Natural killer cell (primary cell): ENCODE measurements around the gene MPZL3. TPM values are rescaled to one million over a fixed set of nuclear protein-coding genes. Genes with fewer than 3 reads are reported as not detected.

Experiments used
- ATAC-seq, 3 donors: fragments of 150-1000 bp in 2 of 3; fragments of 200-7000 bp in 1 of 3; cut with Tn5 transposase; 1 replicate in 1 of 3; 2 replicates in 2 of 3; pipeline ENCODE4 v1.10.0; 2021; ENCODE audit warnings: mild to moderate bottlenecking in 2 of 3, moderate library complexity in 2 of 3
- DNase-seq, 2 donors: peaks; one replicate each; pipeline versions ENCODE4 v3.0.0 to v3.0.0-alpha.2; 2013 to 2021; ENCODE audit warnings: mixed read lengths in 1 of 2
- H3K27ac ChIP-seq: one replicate; pipeline ENCODE4 v1.5.1; 2013; ENCODE audit warnings: mild to moderate bottlenecking, low read length
- H3K27me3 ChIP-seq: one replicate; pipeline ENCODE4 v1.6.1; 2013; ENCODE audit warnings: low read length; ENCODE audit not compliant: control insufficient read depth, insufficient read depth
- H3K36me3 ChIP-seq: one replicate; pipeline ENCODE4 v1.6.1; 2013; ENCODE audit warnings: low read length; ENCODE audit not compliant: control insufficient read depth, insufficient read depth
- H3K4me1 ChIP-seq: one replicate; pipeline ENCODE4 v1.6.1; 2013; ENCODE audit warnings: low read length; ENCODE audit not compliant: control insufficient read depth, insufficient read depth
- H3K4me3 ChIP-seq: one replicate; pipeline ENCODE4 v1.5.1; 2013; ENCODE audit warnings: low read length
- H3K9me3 ChIP-seq: one replicate; pipeline ENCODE4 v1.6.1; 2013; ENCODE audit warnings: low read length; ENCODE audit not compliant: control insufficient read depth, insufficient read depth
- H3K27ac Mint-ChIP-seq, 2 donors: one replicate each; pipeline ENCODE4 v1.8.0; 2022; ENCODE audit warnings: mild to moderate bottlenecking in 2 of 2, mixed read lengths in 2 of 2, moderate library complexity in 1 of 2
- H3K27me3 Mint-ChIP-seq, 2 donors: one replicate each; pipeline ENCODE4 v1.8.0; 2022; ENCODE audit warnings: low read depth in 2 of 2, mixed read lengths in 2 of 2
- H3K36me3 Mint-ChIP-seq: one replicate; pipeline ENCODE4 v1.8.0; 2022; ENCODE audit warnings: mixed read lengths
- H3K4me1 Mint-ChIP-seq, 2 donors: one replicate each; pipeline ENCODE4 v1.8.0; 2022; ENCODE audit warnings: mixed read lengths in 2 of 2
- H3K4me3 Mint-ChIP-seq: one replicate; pipeline ENCODE4 v1.8.0; 2022; ENCODE audit warnings: mild to moderate bottlenecking, moderate library complexity, mixed read lengths
- H3K9me3 Mint-ChIP-seq, 2 donors: one replicate each; pipeline ENCODE4 v1.8.0; 2022; ENCODE audit warnings: mixed read lengths in 2 of 2
- WGBS: methylation state at CpG from one replicate; pipeline ENCODE4 v1.1.7; 2013; ENCODE audit warnings: missing lambda C conversion rate; ENCODE audit not compliant: insufficient coverage; 5-methylcytosine and 5-hydroxymethylcytosine counted together
- intact Hi-C: fragments of 100-400 bp; cut with micrococcal nuclease; formaldehyde crosslinking; loops from one replicate; pipeline ENCODE4 v1.14.2; 2022
- total RNA-seq, 4 donors: library from RNA; stranded (reverse); fragments of 120-200 nt in 1 of 4; gene quantifications; one replicate each; pipeline versions ENCODE4 v1.2.3 to v1.2.4, GENCODE V29; 2013 to 2022
- TF ChIP-seq, protein P1 (sequence below): fragments of 200-600 bp; IDR thresholded peaks from one replicate; pipeline ENCODE4 v1.8.0; 2022; ENCODE audit warnings: antibody characterized with exemption

MPZL3 gene
- total RNA-seq, 3 donors from 2014 or later (not counting 1 experiment from before 2014, with no cell fraction given): 6.3 to 7.5 (median 6.7) TPM

- H3K27ac ChIP-seq: no peak overlapping the region
- TF ChIP-seq, protein P1, sequence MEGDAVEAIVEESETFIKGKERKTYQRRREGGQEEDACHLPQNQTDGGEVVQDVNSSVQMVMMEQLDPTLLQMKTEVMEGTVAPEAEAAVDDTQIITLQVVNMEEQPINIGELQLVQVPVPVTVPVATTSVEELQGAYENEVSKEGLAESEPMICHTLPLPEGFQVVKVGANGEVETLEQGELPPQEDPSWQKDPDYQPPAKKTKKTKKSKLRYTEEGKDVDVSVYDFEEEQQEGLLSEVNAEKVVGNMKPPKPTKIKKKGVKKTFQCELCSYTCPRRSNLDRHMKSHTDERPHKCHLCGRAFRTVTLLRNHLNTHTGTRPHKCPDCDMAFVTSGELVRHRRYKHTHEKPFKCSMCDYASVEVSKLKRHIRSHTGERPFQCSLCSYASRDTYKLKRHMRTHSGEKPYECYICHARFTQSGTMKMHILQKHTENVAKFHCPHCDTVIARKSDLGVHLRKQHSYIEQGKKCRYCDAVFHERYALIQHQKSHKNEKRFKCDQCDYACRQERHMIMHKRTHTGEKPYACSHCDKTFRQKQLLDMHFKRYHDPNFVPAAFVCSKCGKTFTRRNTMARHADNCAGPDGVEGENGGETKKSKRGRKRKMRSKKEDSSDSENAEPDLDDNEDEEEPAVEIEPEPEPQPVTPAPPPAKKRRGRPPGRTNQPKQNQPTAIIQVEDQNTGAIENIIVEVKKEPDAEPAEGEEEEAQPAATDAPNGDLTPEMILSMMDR: no peak
- no peaks in the 10 kb centered on the region for H3K27me3 ChIP-seq
- Mint-ChIP-seq H3K27ac (no peak overlapping the region), H3K9me3 (no peaks in the 10 kb centered on the region), H3K4me1 (no peaks in the 10 kb centered on the region), H3K36me3 (no peaks in the 10 kb centered on the region), H3K4me3 (no peak overlapping the region), H3K27me3 (peaks cover 18 to 21% of the 10 kb centered on the region in 2 donors)
- no peak overlapping the region for H3K4me3 ChIP-seq
- peaks cover 1% of the 10 kb centered on the region for H3K4me1 ChIP-seq
- no peaks in the 10 kb centered on the region for H3K36me3 ChIP-seq
- intact Hi-C loops: loop anchor here (10.0 kb wide), 1 partner anchor 372 kb away; no protein-coding TSS in a partner anchor
- ATAC-seq (no peak), DNase-seq (no peak)
- H3K9me3 ChIP-seq: no peaks in the 10 kb centered on the region
- 75% methylated on average over 2 of the region's 4 CpGs for WGBS
Measured at GRCh38 chr11:118176778-118177134, 75.4 kb downstream of the MPZL3 start.

Other genes with a start within 250 kb of the MPZL3 start
- gene TMPRSS4, start 175.3 kb downstream of the MPZL3 start, total RNA-seq: not detected
- gene SMIM35, start 165.4 kb downstream of the MPZL3 start, total RNA-seq: under 1 TPM; 0.30 to 0.68 (median 0.33) TPM
- under 1 TPM in 1 of 3 donors, not detected in 2; 0.33 TPM for gene SCN4B, start 99.5 kb downstream of the MPZL3 start, total RNA-seq
- gene SCN2B, start 75.7 kb downstream of the MPZL3 start, total RNA-seq: not detected
- 10 to 100 TPM in 2 of 3 donors, 1 to 10 TPM in 1; 7.1 to 27.8 (median 12.8) TPM for gene JAML, start 27.4 kb downstream of the MPZL3 start, total RNA-seq
- gene MPZL2, start 11.9 kb upstream of the MPZL3 start, total RNA-seq: under 1 TPM in 2 of 3 donors, not detected in 1; 0.49 to 0.58 TPM
- gene CD3E, start 52.4 kb upstream of the MPZL3 start, total RNA-seq: 100 to 1,000 TPM in 2 of 3 donors, 10 to 100 TPM in 1; 31.6 to 322 (median 155) TPM
- 10 to 100 TPM; 11.6 to 84.1 (median 12.0) TPM for gene CD3D, start 90.3 kb upstream of the MPZL3 start, total RNA-seq
- 10 to 100 TPM in 1 of 3 donors, 1 to 10 TPM in 2; 7.6 to 52.1 (median 8.2) TPM for gene CD3G, start 92.0 kb upstream of the MPZL3 start, total RNA-seq
- 10 to 100 TPM; 35.1 to 43.9 (median 37.0) TPM for gene UBE4A, start 107.2 kb upstream of the MPZL3 start, total RNA-seq
- gene ATP5MG, start 149.2 kb upstream of the MPZL3 start, total RNA-seq: 100 to 1,000 TPM in 2 of 3 donors, 10 to 100 TPM in 1; 90.3 to 135 (median 107) TPM
- 100 to 1,000 TPM; 146 to 176 (median 157) TPM for gene KMT2A, start 184.1 kb upstream of the MPZL3 start, total RNA-seq